ENCODE results near the gene TIE1.

DNA sequence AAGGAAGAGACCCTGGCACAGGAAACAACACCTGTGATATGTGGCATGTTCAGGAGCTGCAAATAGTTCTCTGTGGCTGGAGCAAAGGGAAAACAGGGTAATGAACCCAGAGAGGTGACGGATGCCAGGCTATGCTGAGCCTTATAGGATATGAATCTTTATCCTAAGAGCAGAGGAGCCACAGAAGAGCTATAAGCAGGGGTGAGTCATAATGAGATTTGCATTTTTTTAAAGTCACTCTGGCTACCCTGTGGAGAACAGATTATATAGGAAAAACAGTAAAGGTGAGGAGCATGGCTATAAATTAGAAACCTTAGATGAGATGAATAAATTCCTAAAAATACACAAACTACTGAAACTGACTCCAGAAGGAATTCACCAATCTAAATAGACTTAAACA is 24.0 kb downstream of the TIE1 start:
- TF ChIP-seq, protein P1, sequence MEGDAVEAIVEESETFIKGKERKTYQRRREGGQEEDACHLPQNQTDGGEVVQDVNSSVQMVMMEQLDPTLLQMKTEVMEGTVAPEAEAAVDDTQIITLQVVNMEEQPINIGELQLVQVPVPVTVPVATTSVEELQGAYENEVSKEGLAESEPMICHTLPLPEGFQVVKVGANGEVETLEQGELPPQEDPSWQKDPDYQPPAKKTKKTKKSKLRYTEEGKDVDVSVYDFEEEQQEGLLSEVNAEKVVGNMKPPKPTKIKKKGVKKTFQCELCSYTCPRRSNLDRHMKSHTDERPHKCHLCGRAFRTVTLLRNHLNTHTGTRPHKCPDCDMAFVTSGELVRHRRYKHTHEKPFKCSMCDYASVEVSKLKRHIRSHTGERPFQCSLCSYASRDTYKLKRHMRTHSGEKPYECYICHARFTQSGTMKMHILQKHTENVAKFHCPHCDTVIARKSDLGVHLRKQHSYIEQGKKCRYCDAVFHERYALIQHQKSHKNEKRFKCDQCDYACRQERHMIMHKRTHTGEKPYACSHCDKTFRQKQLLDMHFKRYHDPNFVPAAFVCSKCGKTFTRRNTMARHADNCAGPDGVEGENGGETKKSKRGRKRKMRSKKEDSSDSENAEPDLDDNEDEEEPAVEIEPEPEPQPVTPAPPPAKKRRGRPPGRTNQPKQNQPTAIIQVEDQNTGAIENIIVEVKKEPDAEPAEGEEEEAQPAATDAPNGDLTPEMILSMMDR (conservative IDR thresholded peaks at IDR 0.05; ENCODE audit: low read depth, low read length): no peak
- TF ChIP-seq EZH2 (IDR thresholded peaks at IDR 0.05; ENCODE audit: borderline replicate concordance, low read depth, low read length, poor library complexity, severe bottlenecking): no peak
